H4 (cell line): ENCODE data around the gene NFIX. TPM values are rescaled to one million over a fixed set of nuclear protein-coding genes. Genes with fewer than 3 reads are reported as not detected.

ENCODE experiments used
- DNase-seq: peaks from one replicate; pipeline ENCODE4 v3.0.0-alpha.2; 2015; ENCODE audit warnings: low spot score
- total RNA-seq: library from RNA; depleted of rRNA; stranded (reverse); fragments of >200 nt; shearing (Covaris generic); gene quantifications from 2 replicates; pipeline ENCODE4 v1.2.3, GENCODE V29; 2014

The NFIX gene
- total RNA-seq, 1 experiment from 2014 or later = 13.8 TPM

DNA sequence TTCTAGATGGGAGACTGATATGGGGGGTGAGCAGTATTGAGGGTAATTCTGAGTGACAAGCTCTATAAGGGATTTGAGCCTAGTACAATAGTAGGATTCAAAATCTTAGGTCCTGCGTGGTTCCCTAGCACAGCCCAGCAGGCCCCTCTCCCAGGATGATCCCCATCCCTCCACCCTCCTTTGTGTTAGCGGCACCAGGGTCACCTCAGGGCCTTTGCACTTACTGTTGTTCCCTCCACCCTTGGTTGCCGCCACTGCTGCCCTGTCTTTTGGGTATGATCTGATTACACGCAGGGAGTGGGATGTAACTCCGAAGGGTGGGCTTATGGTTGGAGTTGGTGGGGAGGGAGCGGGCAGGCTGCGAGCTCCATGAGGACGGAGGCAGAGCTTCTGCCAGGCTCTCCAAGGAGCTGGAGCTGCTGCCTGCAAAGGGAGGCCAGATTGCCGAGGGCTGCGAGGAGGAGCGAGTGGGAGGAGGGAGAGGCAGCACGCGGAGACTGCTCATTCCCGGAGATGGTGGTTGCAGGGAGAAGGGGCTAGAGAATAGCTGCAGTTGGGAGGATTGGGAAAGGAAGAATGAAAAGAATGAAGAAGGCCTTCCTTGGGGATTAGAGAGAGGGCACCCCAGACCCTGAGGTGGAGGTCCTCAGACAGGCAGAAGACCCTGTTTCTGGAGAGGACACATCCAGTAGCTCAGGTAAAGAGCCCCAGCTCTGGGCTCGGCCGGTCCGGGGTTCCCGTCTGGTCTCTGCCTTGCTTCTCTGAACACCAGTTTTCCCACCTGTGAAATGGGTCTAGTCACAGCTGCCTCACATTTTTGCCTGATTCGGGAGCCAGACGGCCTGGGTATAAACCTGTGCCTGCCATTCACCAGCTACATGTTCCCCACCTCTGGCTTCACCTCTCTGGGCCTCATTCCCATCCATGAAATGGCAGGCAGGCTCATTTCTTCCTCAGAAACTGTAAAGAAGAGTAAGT, 128.0 kb downstream of the NFIX start:
- DNase-seq = no peak

- no peak for DNase-seq
These were observed 131.8 kb downstream of the NFIX start for GRCh38 chr19:13127051-13127450.

DNA sequence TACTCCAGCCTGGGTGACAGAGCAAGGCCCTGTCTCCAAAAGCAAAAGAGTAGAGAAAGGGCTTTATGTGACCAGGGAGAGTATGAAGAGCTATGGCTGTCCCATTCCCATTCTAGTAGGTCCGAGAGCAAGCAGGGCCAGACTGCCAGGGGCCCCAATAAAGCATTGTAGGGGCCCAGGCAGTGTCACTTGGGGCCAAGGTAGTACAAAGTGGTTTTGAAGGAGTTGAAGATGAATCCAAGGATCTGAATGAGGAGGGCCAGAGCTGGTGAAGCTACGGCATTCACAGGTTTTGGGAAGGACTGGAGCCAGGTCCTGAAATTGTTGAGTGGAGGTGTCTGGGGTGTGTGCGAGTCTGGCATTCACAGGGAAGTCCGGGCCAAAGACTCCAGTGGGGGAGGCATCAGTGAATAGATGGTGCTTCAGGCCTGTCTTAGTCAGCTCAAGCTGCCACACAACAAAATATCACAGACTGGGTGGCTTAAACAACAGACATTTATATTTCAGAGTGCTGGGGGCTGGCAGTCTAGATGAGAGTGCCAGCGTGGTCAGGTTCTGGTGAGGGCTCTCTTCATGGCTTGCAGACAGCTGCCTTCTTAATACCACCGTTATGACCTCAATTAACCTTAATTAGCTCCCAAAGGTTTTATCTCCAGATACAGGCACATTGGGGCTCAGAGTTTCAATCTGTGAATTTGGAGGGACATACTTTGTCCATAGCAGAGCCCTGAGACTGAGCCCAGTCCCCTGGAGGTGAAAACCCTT, 132.7 kb downstream of the NFIX start:
- no peak for DNase-seq

DNA sequence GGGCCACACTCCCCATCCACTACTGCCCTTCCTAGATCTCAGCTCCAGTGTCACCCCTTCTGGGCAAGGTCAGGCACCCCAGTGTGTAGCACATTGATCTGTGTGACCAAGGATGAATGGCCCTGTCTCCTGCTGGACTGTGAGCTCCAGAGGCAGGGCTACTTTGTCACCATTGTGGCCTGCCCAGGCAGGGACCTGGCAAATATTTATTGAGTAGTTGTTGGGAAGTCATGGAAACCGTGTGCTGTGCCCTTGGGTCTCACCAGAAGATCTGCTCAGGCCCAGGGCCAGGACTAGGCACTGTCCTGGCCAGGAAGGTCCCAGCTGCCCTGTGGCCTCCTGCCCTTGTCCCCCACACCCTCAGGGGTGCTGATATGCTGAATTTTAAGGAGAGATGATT, 133.3 kb downstream of the NFIX start:
- no peak for DNase-seq

GRCh38 chr19:13129384-13129783, 134.1 kb downstream of the NFIX start:
- no peak for DNase-seq

- DNase-seq = no peak
These were observed 135.7 kb downstream of the NFIX start for GRCh38 chr19:13130886-13131490.

GRCh38 chr19:13132471-13133180, 137.4 kb downstream of the NFIX start:
- DNase-seq = no peak

- no peak for DNase-seq
These were observed 138.1 kb downstream of the NFIX start for GRCh38 chr19:13133241-13133870.

DNA sequence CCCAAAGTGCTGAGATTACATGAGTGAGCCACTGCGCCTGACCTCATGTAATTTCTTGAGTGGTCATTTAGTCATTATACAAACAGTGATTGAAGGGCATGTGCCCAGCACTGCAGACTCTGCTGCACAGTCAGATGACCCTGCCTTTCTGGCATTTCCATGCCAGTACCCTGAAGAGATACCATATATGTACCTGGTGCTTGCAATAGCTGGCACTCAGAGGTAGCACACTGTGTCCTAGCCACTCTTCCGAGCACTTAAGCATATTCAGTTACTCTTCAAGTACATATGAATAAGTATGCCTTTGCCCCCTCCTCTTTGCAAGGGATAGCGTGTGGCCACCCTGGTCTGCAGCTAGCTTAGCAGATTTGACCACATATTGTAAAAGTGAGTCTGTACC, 139.4 kb downstream of the NFIX start:
- DNase-seq = no peak

GRCh38 chr19:13135068-13136062, 140.1 kb downstream of the NFIX start:
- no peak for DNase-seq

DNA sequence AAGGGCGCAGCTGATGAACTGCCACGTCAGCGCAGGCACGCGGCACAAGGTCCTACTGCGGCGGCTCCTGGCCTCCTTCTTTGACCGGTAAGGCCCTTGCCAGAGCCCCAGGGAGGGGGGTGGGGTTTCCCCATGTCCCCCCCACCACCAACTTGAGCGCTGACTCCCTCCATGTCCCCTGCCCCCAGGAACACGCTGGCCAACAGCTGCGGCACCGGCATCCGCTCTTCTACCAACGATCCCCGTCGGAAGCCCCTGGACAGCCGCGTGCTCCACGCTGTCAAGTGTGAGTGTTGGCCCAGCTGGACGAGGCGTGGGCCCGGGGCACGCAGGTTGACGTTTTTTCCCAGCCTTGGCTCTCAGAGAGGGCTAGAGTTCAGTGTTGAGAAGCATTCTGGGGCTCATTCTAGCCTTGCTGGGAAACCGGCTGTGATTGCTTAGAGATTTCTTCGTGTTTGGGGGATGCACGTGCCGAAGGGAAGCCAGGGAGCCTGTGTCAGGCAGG, 142.1 kb downstream of the NFIX start:
- no peak for DNase-seq

- no peak for DNase-seq
These were observed 143.1 kb downstream of the NFIX start for GRCh38 chr19:13138171-13138915.

- no peak for DNase-seq
These were observed 143.6 kb downstream of the NFIX start for GRCh38 chr19:13138916-13139198.

DNA sequence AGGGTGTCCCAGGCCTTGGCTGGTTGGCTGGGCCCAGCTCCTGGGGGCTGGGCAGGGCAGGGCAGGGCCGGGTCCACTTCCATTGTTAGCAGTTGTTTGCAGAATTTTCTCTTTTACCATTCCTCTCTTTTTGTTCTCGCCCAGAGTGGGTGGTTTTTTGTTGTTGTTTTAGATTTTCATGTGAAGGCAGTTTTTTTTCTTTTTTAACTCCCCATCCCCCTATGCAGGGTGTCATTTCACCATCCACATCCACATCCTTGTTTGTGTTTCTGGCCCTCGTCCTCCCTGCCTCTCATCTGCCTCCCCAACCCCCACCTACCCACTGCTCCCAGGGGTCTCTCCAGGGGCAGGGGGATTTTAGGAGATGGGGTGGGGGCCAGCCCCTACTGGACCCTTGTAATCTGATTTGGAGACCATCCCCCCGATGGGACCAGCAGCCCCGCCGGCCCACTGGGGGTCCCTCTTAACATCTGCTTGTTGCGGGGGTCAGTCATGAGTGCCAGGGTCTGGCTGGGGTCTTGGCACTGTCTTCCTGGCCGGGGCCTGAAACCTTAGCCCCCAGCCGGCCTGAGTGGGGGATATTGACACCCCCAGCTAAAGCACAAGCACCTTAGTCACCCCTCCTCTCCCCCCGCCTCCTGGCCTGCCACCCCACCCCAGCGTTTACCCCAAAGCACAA, 144.5 kb downstream of the NFIX start:
- no peak for DNase-seq

- no peak for DNase-seq
These were observed 151.7 kb downstream of the NFIX start for GRCh38 chr19:13146763-13147563.
